ENCODE measurements around the gene NUDT16.

- TF ChIP-seq POLR2A (IDR thresholded peaks at IDR 0.05) (no peak), POLR2AphosphoS5 (IDR thresholded peaks at IDR 0.05) (no peak)
- TF ChIP-seq, protein P1, sequence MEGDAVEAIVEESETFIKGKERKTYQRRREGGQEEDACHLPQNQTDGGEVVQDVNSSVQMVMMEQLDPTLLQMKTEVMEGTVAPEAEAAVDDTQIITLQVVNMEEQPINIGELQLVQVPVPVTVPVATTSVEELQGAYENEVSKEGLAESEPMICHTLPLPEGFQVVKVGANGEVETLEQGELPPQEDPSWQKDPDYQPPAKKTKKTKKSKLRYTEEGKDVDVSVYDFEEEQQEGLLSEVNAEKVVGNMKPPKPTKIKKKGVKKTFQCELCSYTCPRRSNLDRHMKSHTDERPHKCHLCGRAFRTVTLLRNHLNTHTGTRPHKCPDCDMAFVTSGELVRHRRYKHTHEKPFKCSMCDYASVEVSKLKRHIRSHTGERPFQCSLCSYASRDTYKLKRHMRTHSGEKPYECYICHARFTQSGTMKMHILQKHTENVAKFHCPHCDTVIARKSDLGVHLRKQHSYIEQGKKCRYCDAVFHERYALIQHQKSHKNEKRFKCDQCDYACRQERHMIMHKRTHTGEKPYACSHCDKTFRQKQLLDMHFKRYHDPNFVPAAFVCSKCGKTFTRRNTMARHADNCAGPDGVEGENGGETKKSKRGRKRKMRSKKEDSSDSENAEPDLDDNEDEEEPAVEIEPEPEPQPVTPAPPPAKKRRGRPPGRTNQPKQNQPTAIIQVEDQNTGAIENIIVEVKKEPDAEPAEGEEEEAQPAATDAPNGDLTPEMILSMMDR (IDR thresholded peaks at IDR 0.05), result no peak
These were observed 18.3 kb upstream of the NUDT16 start for GRCh38 chr3:131363275-131363674.

Data from prostate gland (tissue), 2 donors.